Testis (tissue), 2 donors: ENCODE measurements around the gene LRP1B.

Experiments used
- POLR2A ChIP-seq: fragments of 450-650 bp; IDR thresholded peaks from one replicate; pipeline ENCODE4 v1.6.1; 2017; ENCODE audit warnings: antibody characterized with exemption, mild to moderate bottlenecking, moderate library complexity
- TF ChIP-seq, protein P1 (sequence below), 3 experiments: fragments of 450-650 bp in 2 of 3; fragments of 200-600 bp in 1 of 3; sonication (generic) in 1 of 3; IDR thresholded peaks; one replicate each; pipeline ENCODE4 v1.5.1; 2016 to 2019; ENCODE audit warnings: antibody characterized with exemption in 3 of 3, mild to moderate bottlenecking in 2 of 3, moderate library complexity in 1 of 3

DNA sequence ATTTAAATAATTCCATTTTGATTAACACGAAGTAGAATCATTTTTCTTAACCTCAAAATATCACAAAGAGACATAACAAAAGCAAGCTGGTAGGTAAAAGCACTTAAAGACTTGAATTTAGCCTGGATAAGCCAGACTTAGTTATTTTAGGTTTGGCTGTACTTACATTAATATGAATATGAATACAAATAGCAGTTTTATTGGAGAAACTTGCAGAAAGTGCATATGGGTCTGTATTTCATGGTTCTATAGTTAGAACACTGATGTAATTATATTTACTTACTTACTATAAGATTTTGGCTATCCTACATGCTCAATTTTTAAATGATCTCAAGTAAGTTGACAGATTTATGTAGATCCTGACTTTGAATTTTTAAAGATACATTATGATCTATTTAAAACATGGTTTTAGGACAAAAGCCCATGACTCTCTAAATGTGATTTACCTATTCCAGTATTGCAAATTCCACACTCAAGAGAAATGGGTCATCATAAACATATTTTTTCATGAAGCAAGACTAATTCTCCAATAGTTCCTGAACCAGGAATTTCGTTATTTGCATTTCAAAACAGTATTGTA is 1775.2 kb downstream of the LRP1B start:
- TF ChIP-seq, protein P1, sequence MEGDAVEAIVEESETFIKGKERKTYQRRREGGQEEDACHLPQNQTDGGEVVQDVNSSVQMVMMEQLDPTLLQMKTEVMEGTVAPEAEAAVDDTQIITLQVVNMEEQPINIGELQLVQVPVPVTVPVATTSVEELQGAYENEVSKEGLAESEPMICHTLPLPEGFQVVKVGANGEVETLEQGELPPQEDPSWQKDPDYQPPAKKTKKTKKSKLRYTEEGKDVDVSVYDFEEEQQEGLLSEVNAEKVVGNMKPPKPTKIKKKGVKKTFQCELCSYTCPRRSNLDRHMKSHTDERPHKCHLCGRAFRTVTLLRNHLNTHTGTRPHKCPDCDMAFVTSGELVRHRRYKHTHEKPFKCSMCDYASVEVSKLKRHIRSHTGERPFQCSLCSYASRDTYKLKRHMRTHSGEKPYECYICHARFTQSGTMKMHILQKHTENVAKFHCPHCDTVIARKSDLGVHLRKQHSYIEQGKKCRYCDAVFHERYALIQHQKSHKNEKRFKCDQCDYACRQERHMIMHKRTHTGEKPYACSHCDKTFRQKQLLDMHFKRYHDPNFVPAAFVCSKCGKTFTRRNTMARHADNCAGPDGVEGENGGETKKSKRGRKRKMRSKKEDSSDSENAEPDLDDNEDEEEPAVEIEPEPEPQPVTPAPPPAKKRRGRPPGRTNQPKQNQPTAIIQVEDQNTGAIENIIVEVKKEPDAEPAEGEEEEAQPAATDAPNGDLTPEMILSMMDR (IDR thresholded peaks at IDR 0.05) = no peak
- no peak for TF ChIP-seq POLR2A
